ENCODE measurements around the gene TSPAN10. TPM values are rescaled to one million over a fixed set of nuclear protein-coding genes. Genes with fewer than 3 reads are reported as not detected.

TSPAN10 gene
- total RNA-seq = under 1 TPM in 1 of 2 experiments, not detected in 1; 0.17 TPM
- 0.37 TPM for polyA plus RNA-seq (2013, experiment 1 of 2)
- polyA plus RNA-seq (2013, experiment 2 of 2) = 0.56 TPM
- 0 to 2.8 (median 0.48) reads per million in 172 experiments for total RNA-seq

DNA sequence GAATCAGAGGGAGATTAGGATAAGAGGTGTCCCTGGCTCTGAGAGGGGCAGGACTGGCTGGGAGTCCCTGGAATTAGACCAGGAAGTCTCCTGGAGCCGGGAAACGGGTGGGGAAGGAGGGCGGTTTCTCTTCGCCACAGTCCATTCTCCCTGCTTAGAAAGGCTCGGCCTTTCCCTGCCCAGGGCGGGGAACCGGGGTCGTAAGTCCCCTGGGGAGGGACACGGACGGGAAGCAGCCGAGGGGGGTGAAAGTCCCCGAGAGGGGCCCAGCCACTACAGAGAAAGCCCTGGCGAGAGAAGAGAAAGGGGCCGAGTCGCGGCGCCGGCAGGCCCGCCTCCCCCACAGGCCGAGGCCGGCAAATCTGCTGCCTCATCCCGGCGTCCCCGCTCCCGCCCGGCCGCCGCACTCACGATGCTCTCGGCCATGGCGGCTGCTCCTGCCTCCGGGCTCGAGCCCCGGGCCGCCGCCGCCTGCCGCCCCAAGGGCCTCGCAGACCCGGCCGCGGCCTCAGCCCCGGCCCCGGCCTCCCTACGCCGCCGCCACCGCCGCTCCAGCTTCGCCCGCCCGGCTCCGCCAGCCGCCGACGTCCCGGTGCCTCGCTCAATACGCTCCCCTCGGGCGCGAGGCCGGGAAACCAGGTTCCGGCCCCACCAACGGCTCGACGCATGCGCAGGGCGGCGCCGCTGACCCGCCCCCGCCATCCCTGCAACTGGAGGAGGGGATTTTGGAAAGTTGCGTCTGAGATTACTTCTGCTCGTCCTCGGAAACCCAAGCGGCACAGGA lies at the start of gene TSPAN10, which contains the start of gene NPLOC4:
Gene TSPAN10 (plus strand): TSS at position 692 of the 784 bp plus-strand sequence. CDS start 5,217 bp downstream, outside the sequence.
Gene NPLOC4 (minus strand): TSS at position 608 of the 784 bp plus-strand sequence. CDS start 182 bp downstream, at position 426.
- no peaks in the 10 kb centered on the region for H3K36me3 ChIP-seq (ENCODE audit: insufficient read depth, low read length)
- peak; percentile 89 for ATAC-seq (ENCODE audit: poor library complexity)
- peak; percentile 58 to 93 (median 79) for DNase-seq
- peak within 1 kb of the TSS; percentile 23 to 29 for H3K27ac ChIP-seq (ENCODE audit: low read depth in 1 of 2, low read length in 2 of 2)
- intact Hi-C loops (cut with DNase I, micrococcal nuclease) = loop anchor here (1.0 to 2.0 kb wide), 5 partner anchors 30 to 74 kb away; partner anchors contain the start of genes CCDC137 (in 2 of the 2), OXLD1 (in 2 of the 2), ARL16 (in 1 of the 2) and MRPL12 (in 1 of the 2)
- peak within 1 kb of the TSS; percentile 86 for H3K27ac Mint-ChIP-seq
- TF ChIP-seq, protein P1, sequence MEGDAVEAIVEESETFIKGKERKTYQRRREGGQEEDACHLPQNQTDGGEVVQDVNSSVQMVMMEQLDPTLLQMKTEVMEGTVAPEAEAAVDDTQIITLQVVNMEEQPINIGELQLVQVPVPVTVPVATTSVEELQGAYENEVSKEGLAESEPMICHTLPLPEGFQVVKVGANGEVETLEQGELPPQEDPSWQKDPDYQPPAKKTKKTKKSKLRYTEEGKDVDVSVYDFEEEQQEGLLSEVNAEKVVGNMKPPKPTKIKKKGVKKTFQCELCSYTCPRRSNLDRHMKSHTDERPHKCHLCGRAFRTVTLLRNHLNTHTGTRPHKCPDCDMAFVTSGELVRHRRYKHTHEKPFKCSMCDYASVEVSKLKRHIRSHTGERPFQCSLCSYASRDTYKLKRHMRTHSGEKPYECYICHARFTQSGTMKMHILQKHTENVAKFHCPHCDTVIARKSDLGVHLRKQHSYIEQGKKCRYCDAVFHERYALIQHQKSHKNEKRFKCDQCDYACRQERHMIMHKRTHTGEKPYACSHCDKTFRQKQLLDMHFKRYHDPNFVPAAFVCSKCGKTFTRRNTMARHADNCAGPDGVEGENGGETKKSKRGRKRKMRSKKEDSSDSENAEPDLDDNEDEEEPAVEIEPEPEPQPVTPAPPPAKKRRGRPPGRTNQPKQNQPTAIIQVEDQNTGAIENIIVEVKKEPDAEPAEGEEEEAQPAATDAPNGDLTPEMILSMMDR (IDR thresholded peaks at IDR 0.05) = no peak
- no peaks in the 10 kb centered on the region for H3K9me3 ChIP-seq (ENCODE audit: control insufficient read depth in 1 of 2, insufficient read depth in 1 of 2, low read length in 2 of 2)
- H3K4me1 ChIP-seq (ENCODE audit: insufficient read depth, low read length) = peaks cover 37% of the 10 kb centered on the region
- ChIA-PET POLR2A (interaction anchor here (1.0 to 1.6 kb wide), 4 partner anchors 27 to 66 kb away, joined by 4 to 11 read pairs (median 7); partner anchors contain the start of genes ARL16, CCDC137, HGS and MRPL12), CTCF (no interaction called here)
- H3K36me3 Mint-ChIP-seq (ENCODE audit: low read depth) = peaks cover 9% of the 10 kb centered on the region
- peak within 1 kb of the TSS; percentile 97 for H3K4me3 Mint-ChIP-seq
- peak within 1 kb of the TSS; percentile 94 for H3K4me3 ChIP-seq (ENCODE audit: low read length)
- H3K4me1 Mint-ChIP-seq (ENCODE audit: low read depth) = peaks cover 18% of the 10 kb centered on the region
- no peaks in the 10 kb centered on the region for H3K9me3 Mint-ChIP-seq
- no peaks in the 10 kb centered on the region for H3K27me3 ChIP-seq (ENCODE audit: control insufficient read depth in 1 of 2, insufficient read depth in 2 of 2, low read length in 2 of 2)
- no peaks in the 10 kb centered on the region for H3K27me3 Mint-ChIP-seq

DNA sequence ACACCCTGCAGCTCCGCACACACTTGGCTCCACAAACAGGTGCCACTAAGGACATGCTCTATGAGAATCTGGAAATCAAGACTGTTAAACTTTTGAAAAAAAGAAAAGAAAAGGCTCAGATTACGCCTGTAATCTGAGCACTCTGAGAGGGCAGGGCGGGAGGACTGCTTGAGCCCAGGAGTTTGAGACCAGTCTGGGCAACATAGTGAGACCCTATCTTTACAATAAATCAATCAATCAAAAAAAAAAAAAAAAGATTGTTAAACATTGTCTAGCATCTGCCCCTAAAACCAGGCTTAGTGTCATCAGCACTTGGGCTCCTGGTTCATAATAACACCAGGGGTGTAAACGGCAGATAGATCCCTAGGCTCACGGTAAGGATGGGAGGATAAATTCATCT lies 47.4 kb upstream of the TSPAN10 start:
- TF ChIP-seq, protein P1 (IDR thresholded peaks at IDR 0.05) = no peak
- intact Hi-C loops (cut with DNase I, micrococcal nuclease) = no loop called here
- ChIA-PET CTCF (interaction anchor here (1.0 kb wide), 1 partner anchor 11 kb away, joined by 3 read pairs; no protein-coding TSS in a partner anchor), POLR2A (no interaction called here)
- H3K27me3 ChIP-seq (ENCODE audit: control insufficient read depth in 1 of 2, insufficient read depth in 2 of 2, low read length in 2 of 2) = no peaks in the 10 kb centered on the region
- peaks cover 76% of the 10 kb centered on the region for H3K36me3 ChIP-seq (ENCODE audit: insufficient read depth, low read length)
- Mint-ChIP-seq H3K36me3 (ENCODE audit: low read depth) (peaks cover 89% of the 10 kb centered on the region), H3K27me3 (no peaks in the 10 kb centered on the region), H3K9me3 (no peaks in the 10 kb centered on the region), H3K4me3 (no peak overlapping the region), H3K4me1 (ENCODE audit: low read depth) (no peaks in the 10 kb centered on the region), H3K27ac (no peak overlapping the region)
- DNase-seq (no peak), ATAC-seq (ENCODE audit: poor library complexity) (no peak)
- H3K27ac ChIP-seq (ENCODE audit: low read depth in 1 of 2, low read length in 2 of 2) = no peak overlapping the region
- no peaks in the 10 kb centered on the region for H3K4me1 ChIP-seq (ENCODE audit: insufficient read depth, low read length)
- H3K4me3 ChIP-seq (ENCODE audit: low read length) = no peak overlapping the region
- H3K9me3 ChIP-seq (ENCODE audit: control insufficient read depth in 1 of 2, insufficient read depth in 1 of 2, low read length in 2 of 2) = no peaks in the 10 kb centered on the region

DNA sequence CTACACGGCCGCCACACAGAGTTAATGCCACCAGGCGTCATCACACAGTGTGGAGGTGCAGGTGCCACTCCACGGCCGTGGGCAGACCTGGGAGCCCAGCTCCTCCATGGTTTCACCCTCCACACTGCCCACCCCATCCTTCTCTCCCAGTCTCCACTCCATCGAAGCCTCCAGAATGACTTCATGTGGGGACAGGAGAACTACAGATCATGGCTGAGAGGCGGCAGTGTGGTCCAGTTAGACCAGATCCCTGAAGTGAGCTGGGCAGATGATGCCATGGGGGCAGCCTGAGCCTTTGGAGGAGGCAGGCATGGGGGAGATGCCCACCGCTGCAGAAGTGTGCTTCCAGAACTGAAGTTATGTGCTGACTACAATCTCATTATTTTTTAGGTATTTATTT lies 46.9 kb upstream of the TSPAN10 start:
- H3K36me3 ChIP-seq (ENCODE audit: insufficient read depth, low read length) = peaks cover 77% of the 10 kb centered on the region
- CTCF ChIA-PET = no interaction called here
- no peak overlapping the region for H3K27ac Mint-ChIP-seq

More for the DNA sequence above, 46.9 kb upstream of the TSPAN10 start:
- intact Hi-C loops (cut with DNase I, micrococcal nuclease) = no loop called here
- Histone ChIP-seq H3K4me1 (ENCODE audit: insufficient read depth, low read length) (no peaks in the 10 kb centered on the region), H3K9me3 (ENCODE audit: control insufficient read depth in 1 of 2, insufficient read depth in 1 of 2, low read length in 2 of 2) (no peaks in the 10 kb centered on the region), H3K27ac (ENCODE audit: low read depth in 1 of 2, low read length in 2 of 2) (no peak overlapping the region), H3K4me3 (ENCODE audit: low read length) (no peak overlapping the region), H3K27me3 (ENCODE audit: control insufficient read depth in 1 of 2, insufficient read depth in 2 of 2, low read length in 2 of 2) (no peaks in the 10 kb centered on the region)
- Mint-ChIP-seq H3K27me3 (no peaks in the 10 kb centered on the region), H3K4me3 (no peak overlapping the region), H3K36me3 (ENCODE audit: low read depth) (peaks cover 90% of the 10 kb centered on the region), H3K4me1 (ENCODE audit: low read depth) (no peaks in the 10 kb centered on the region), H3K9me3 (no peaks in the 10 kb centered on the region)
- TF ChIP-seq, protein P1 (IDR thresholded peaks at IDR 0.05) = no peak
- DNase-seq = no peak
- POLR2A ChIA-PET = no interaction called here
- no peak for ATAC-seq (ENCODE audit: poor library complexity)
